Chondrocyte (in vitro differentiated cells): ENCODE results near the gene SLC41A1. TPM values are rescaled to one million over a fixed set of nuclear protein-coding genes. Genes with fewer than 3 reads are reported as not detected.

Experiments
- DNase-seq: peaks from one replicate; pipeline ENCODE4 v3.0.0; 2021; ENCODE audit warnings: mixed read lengths, low spot score
- H3K27ac Mint-ChIP-seq: one replicate; pipeline ENCODE4 v1.8.0; 2021; ENCODE audit warnings: mild to moderate bottlenecking, moderate library complexity, mixed read lengths; ENCODE audit not compliant: unreplicated experiment
- H3K27me3 Mint-ChIP-seq: 2 replicates; pipeline ENCODE4 v1.8.0; 2021; ENCODE audit warnings: low read depth, mixed read lengths
- H3K36me3 Mint-ChIP-seq: 2 replicates; pipeline ENCODE4 v1.8.0; 2021; ENCODE audit warnings: low read depth, mixed read lengths
- H3K4me1 Mint-ChIP-seq: 2 replicates; pipeline ENCODE4 v1.8.0; 2021; ENCODE audit warnings: low read depth, mild to moderate bottlenecking, mixed read lengths
- H3K4me3 Mint-ChIP-seq: one replicate; pipeline ENCODE4 v1.8.0; 2021; ENCODE audit warnings: mild to moderate bottlenecking, moderate library complexity, mixed read lengths; ENCODE audit not compliant: unreplicated experiment
- H3K9me3 Mint-ChIP-seq: 2 replicates; pipeline ENCODE4 v1.8.0; 2021; ENCODE audit warnings: low read depth, mixed read lengths
- CTCF ChIP-seq: fragments of 200-600 bp; sonication (generic); IDR thresholded peaks from 2 replicates; pipeline ENCODE4 v1.5.0; 2021; ENCODE audit warnings: antibody characterized with exemption, mild to moderate bottlenecking, moderate library complexity
- total RNA-seq: library from RNA; stranded (reverse); gene quantifications from 3 replicates; pipeline ENCODE4 v1.2.1, GENCODE V29; 2021

Gene SLC41A1
- total RNA-seq, 1 donor from 2014 or later: 23.5 TPM

GRCh38 chr1:205786601-205787000, 26.4 kb downstream of the SLC41A1 start:
- H3K4me1 Mint-ChIP-seq: no peaks in the 10 kb centered on the region
- H3K27ac Mint-ChIP-seq: no peak overlapping the region
- no peak for TF ChIP-seq CTCF
- no peaks in the 10 kb centered on the region for H3K9me3 Mint-ChIP-seq
- no peak overlapping the region for H3K4me3 Mint-ChIP-seq
- H3K36me3 Mint-ChIP-seq: peaks cover 14% of the 10 kb centered on the region
- DNase-seq: no peak
- no peaks in the 10 kb centered on the region for H3K27me3 Mint-ChIP-seq

GRCh38 chr1:205785446-205785845, 27.6 kb downstream of the SLC41A1 start:
- H3K9me3 Mint-ChIP-seq: no peaks in the 10 kb centered on the region
- no peak for TF ChIP-seq CTCF
- H3K36me3 Mint-ChIP-seq: peaks cover 9% of the 10 kb centered on the region
- no peaks in the 10 kb centered on the region for H3K27me3 Mint-ChIP-seq
- H3K4me3 Mint-ChIP-seq: no peak overlapping the region
- no peak overlapping the region for H3K27ac Mint-ChIP-seq
- no peaks in the 10 kb centered on the region for H3K4me1 Mint-ChIP-seq
- no peak for DNase-seq

GRCh38 chr1:205783904-205784303, 29.1 kb downstream of the SLC41A1 start:
- Mint-ChIP-seq H3K36me3 (no peaks in the 10 kb centered on the region), H3K4me1 (no peaks in the 10 kb centered on the region), H3K4me3 (no peak overlapping the region), H3K27ac (no peak overlapping the region), H3K27me3 (no peaks in the 10 kb centered on the region), H3K9me3 (no peaks in the 10 kb centered on the region)
- TF ChIP-seq CTCF: no peak
- no peak for DNase-seq

GRCh38 chr1:205783433-205783795, 29.6 kb downstream of the SLC41A1 start:
- H3K4me1 Mint-ChIP-seq: no peaks in the 10 kb centered on the region
- no peak for DNase-seq
- H3K4me3 Mint-ChIP-seq: no peak overlapping the region
- no peak for TF ChIP-seq CTCF
- no peak overlapping the region for H3K27ac Mint-ChIP-seq
- no peaks in the 10 kb centered on the region for H3K36me3 Mint-ChIP-seq
- H3K9me3 Mint-ChIP-seq: no peaks in the 10 kb centered on the region
- H3K27me3 Mint-ChIP-seq: no peaks in the 10 kb centered on the region

- H3K4me3 Mint-ChIP-seq: no peak overlapping the region
- no peaks in the 10 kb centered on the region for H3K27me3 Mint-ChIP-seq
- no peaks in the 10 kb centered on the region for H3K36me3 Mint-ChIP-seq
- H3K9me3 Mint-ChIP-seq: no peaks in the 10 kb centered on the region
- no peaks in the 10 kb centered on the region for H3K4me1 Mint-ChIP-seq
- H3K27ac Mint-ChIP-seq: no peak overlapping the region
- no peak for DNase-seq
- no peak for TF ChIP-seq CTCF
These were observed 30.2 kb downstream of the SLC41A1 start for GRCh38 chr1:205782627-205783432.
